ENCODE data around the gene CLCN4. TPM values are rescaled to one million over a fixed set of nuclear protein-coding genes. Genes with fewer than 3 reads are reported as not detected.

Gene CLCN4
- total and polyA plus RNA-seq, 2 donors (not counting 1 experiment from before 2014, with no cell fraction given): 7.7 to 9.1 TPM

GRCh38 chrX:10197279-10198210 lies 40.8 kb downstream of the CLCN4 start:
- Histone ChIP-seq H3K27me3 (replicated peaks in 1 of 4; ENCODE audit: control extremely low read depth in 1 of 4, control insufficient read depth in 3 of 4, insufficient read depth in 4 of 4, low read length in 3 of 4) (no peaks in the 10 kb centered on the region), H2AFZ (ENCODE audit: insufficient read depth, low read depth, low read length, poor library complexity, severe bottlenecking) (no peak overlapping the region), H3K27ac (ENCODE audit: low read length in 2 of 2) (peak overlapping the region in 1 of 2 donors; percentile 79), H3K36me3 (replicated peaks in 1 of 2; ENCODE audit: control extremely low read depth in 1 of 2, control insufficient read depth in 1 of 2, extremely low read depth in 1 of 2, insufficient read depth in 2 of 2, low read length in 1 of 2) (peaks cover 0 to 19% of the 10 kb centered on the region in 2 experiments), H3K9ac (ENCODE audit: low read length) (no peak overlapping the region), H3K4me1 (ENCODE audit: control insufficient read depth in 2 of 2, insufficient read depth in 2 of 2, low read length in 2 of 2) (peaks cover 32 to 39% of the 10 kb centered on the region in 2 donors), H3K79me2 (ENCODE audit: control insufficient read depth, insufficient read depth, low read length) (no peaks in the 10 kb centered on the region), H3K4me3 (ENCODE audit: control extremely low read depth in 1 of 5, extremely low read depth in 1 of 5, insufficient read depth in 1 of 5, low read depth in 2 of 5, low read length in 4 of 5) (no peak overlapping the region), H3K4me2 (replicated peaks; ENCODE audit: low read depth, low read length, poor library complexity, severe bottlenecking) (no peak overlapping the region), H3K9me3 (ENCODE audit: control extremely low read depth in 1 of 3, control insufficient read depth in 2 of 3, insufficient read depth in 1 of 3, low read length in 2 of 3) (peaks cover 0 to 10% (median 0%) of the 10 kb centered on the region in 3 donors), H4K20me1 (ENCODE audit: control insufficient read depth, insufficient read depth, low read length, poor library complexity, severe bottlenecking) (no peaks in the 10 kb centered on the region)
- ChIA-PET CTCF (interaction anchor here (1.4 to 1.9 kb wide), 2 partner anchors 77 to 402 kb away, joined by 7 to 9 read pairs; no protein-coding TSS in a partner anchor), POLR2A (interaction anchor here (0.6 kb wide), 1 partner anchor 1144 kb away, joined by 8 read pairs; no protein-coding TSS in a partner anchor)
- intact Hi-C loops (cut with micrococcal nuclease): loop anchor here (2.0 kb wide), 1 partner anchor 1165 kb away; no protein-coding TSS in a partner anchor
- DNase-seq (no peak), ATAC-seq (ENCODE audit: low read depth) (no peak)
- Mint-ChIP-seq H3K4me3 (no peak overlapping the region), H3K4me1 (peaks cover 39% of the 10 kb centered on the region), H3K27ac (peak overlapping the region; percentile 53), H3K9me3 (ENCODE audit: insufficient read depth) (no peaks in the 10 kb centered on the region), H3K27me3 (no peaks in the 10 kb centered on the region)
- WGBS (ENCODE audit: insufficient coverage): 100% methylated on average over 6 of the region's 18 CpGs
- TF ChIP-seq EZH2 (IDR thresholded peaks at IDR 0.05; ENCODE audit: borderline replicate concordance, insufficient read depth, low read depth, low read length, poor library complexity, severe bottlenecking): no peak
- TF ChIP-seq, protein P1, sequence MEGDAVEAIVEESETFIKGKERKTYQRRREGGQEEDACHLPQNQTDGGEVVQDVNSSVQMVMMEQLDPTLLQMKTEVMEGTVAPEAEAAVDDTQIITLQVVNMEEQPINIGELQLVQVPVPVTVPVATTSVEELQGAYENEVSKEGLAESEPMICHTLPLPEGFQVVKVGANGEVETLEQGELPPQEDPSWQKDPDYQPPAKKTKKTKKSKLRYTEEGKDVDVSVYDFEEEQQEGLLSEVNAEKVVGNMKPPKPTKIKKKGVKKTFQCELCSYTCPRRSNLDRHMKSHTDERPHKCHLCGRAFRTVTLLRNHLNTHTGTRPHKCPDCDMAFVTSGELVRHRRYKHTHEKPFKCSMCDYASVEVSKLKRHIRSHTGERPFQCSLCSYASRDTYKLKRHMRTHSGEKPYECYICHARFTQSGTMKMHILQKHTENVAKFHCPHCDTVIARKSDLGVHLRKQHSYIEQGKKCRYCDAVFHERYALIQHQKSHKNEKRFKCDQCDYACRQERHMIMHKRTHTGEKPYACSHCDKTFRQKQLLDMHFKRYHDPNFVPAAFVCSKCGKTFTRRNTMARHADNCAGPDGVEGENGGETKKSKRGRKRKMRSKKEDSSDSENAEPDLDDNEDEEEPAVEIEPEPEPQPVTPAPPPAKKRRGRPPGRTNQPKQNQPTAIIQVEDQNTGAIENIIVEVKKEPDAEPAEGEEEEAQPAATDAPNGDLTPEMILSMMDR (IDR thresholded peaks at IDR 0.05): no peak
